Fibroblast of the aortic adventitia (primary cell): ENCODE results near the gene RPAP3. TPM values are rescaled to one million over a fixed set of nuclear protein-coding genes. Genes with fewer than 3 reads are reported as not detected.

Experiments
- DNase-seq: peaks from one replicate; pipeline ENCODE4 v3.0.0-alpha.2; 2010; ENCODE audit warnings: low read depth
- H3K4me3 ChIP-seq: 2 replicates; pipeline ENCODE4 v1.5.1; 2011; ENCODE audit warnings: low read depth, mild to moderate bottlenecking, control low read depth, low read length, moderate library complexity
- total RNA-seq: library from RNA; depleted of rRNA; stranded (reverse); fragments of >200 nt; gene quantifications from 2 replicates; pipeline ENCODE4 v1.2.3, GENCODE V29; 2012; ENCODE audit warnings: low replicate concordance
- TF ChIP-seq, protein P1 (sequence below): IDR thresholded peaks from 2 replicates; pipeline ENCODE4 v1.5.1; 2011; ENCODE audit warnings: mild to moderate bottlenecking, low read length, control low read depth, inconsistent platforms; ENCODE audit not compliant: insufficient read depth

Gene RPAP3
- total RNA-seq, 1 donor, result 25.7 TPM

DNA sequence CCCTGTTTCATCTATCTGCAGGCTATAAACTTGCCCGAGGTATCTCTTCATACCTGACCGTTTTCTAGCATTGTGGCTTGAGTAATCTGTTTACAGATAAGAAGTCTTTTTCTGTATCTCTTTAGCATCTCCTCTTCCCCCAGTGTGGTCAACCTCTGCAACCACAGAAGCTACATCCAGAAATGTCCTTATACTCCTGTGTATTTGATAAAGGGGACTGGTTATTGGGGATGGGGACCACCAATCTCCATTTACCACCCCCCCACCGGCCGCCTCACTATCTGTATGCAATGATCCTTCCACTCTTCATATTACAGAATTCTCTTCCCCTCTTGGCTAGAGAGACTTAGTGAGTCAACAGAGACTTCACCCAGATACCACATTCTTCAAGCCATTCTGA, 3.4 kb upstream of the RPAP3 start:
- no peak for DNase-seq
- TF ChIP-seq, protein P1, sequence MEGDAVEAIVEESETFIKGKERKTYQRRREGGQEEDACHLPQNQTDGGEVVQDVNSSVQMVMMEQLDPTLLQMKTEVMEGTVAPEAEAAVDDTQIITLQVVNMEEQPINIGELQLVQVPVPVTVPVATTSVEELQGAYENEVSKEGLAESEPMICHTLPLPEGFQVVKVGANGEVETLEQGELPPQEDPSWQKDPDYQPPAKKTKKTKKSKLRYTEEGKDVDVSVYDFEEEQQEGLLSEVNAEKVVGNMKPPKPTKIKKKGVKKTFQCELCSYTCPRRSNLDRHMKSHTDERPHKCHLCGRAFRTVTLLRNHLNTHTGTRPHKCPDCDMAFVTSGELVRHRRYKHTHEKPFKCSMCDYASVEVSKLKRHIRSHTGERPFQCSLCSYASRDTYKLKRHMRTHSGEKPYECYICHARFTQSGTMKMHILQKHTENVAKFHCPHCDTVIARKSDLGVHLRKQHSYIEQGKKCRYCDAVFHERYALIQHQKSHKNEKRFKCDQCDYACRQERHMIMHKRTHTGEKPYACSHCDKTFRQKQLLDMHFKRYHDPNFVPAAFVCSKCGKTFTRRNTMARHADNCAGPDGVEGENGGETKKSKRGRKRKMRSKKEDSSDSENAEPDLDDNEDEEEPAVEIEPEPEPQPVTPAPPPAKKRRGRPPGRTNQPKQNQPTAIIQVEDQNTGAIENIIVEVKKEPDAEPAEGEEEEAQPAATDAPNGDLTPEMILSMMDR, result no peak
- no peak overlapping the region for H3K4me3 ChIP-seq

DNA sequence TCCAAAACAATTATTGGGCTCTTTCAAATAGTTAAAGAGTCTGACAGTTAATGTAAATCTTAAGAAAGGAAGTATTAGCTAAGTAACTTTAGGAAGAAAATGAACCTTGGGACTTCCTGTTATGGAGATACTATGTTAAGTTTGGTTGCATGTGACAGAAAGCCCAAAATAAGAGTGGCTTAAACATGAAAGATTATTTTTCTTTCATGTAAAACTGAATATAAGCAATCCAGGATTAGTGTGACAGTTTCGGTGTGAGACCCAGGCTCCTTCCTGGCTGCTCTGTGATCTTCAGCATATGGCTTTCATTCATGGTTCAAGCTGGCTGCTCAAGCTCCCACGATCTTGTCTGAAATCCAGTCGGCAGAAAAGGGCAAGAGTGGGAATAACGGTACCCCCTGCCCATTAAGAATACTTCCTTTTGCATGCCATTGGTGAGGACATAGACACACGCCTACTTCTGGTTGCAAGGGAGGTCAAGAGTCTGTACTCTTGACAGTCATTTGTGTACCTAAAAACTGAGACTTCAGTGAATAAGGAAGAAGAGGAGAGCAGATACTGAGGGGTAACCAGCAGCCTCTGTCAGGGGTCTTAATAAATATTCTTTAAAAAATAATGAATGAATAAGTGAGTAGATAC, 2.2 kb upstream of the RPAP3 start:
- TF ChIP-seq, protein P1, result no peak
- H3K4me3 ChIP-seq, result no peak overlapping the region
- DNase-seq, result no peak

DNA sequence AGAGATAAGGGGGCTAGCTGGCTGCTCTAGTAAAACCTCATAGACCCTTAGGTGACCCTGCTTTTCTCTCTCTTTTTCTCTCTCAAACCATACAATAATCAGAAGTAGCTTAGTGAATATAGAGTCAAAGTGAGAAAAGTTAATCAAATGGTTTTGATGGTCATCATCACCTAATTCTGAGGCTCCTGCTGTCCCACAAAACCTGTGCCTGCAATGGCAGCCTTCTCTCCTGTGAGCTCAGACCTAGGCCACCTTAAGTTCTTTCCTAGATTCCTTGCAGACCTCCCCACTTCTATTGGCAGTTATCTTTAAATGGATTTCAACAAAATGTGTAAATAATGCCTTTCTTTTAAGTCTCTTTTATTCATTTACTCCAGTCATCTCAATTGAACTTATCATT, 1.5 kb upstream of the RPAP3 start:
- TF ChIP-seq, protein P1, result no peak
- DNase-seq, result no peak
- H3K4me3 ChIP-seq, result no peak overlapping the region

DNA sequence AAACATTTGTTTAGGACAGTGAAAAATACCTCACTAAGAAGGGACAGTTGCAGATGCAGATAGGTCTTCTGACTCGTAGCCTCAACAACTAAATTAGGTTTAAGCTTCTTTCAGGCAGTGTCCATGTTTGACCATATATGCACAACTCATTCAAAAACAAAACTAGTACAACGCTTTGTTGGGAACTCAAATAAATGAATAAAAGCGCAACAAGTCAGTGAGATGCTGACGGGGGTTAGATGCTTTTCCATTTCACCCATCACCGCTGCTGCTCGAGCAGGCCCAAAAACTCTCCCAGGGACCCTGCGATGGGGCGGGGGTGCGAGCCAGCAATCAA, 633 bp downstream of the RPAP3 start:
- DNase-seq, result no peak
- H3K4me3 ChIP-seq, result peak overlapping the region; percentile 84
- TF ChIP-seq, protein P1, result no peak

DNA sequence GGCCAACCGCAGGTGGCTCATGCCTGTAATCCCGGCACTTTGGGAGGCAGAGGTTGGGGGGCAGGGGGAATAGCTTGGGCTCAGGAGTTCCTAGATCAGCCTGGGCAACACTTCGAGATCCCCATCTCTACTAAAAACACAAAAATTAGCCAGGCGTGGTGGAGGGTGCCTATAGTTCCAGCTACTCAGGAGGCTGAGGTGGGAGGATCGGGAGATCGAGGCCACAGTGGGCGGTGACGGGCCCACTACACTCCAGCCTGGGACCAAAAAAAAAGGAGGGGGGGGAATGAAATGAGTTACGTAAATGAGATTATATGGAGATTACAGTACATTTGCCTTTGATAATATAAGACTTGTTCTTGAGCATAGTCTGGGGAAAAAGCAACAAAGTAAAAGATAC, 1.1 kb downstream of the RPAP3 start:
- TF ChIP-seq, protein P1, result no peak
- DNase-seq, result no peak
- H3K4me3 ChIP-seq, result peak overlapping the region; percentile 84

DNA sequence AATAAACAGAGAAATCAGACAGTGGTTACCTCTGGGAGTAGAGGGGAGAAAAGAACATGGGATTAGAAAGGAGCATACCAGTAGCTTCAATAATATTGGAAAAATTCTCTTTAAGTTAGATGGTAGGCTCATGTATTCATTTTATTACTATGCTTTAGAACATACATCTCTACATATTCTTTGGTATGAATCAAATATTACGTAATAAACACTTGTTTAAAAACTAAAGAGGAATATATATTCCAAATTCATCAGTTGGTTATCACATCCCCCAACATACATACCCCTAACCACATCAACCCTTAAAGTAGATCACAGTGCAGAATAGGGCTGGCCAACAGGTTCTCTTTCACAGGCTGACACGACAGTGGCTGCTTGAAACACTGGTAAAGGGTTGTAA, 5.6 kb downstream of the RPAP3 start:
- H3K4me3 ChIP-seq, result no peak overlapping the region
- TF ChIP-seq, protein P1, result no peak
- no peak for DNase-seq

DNA sequence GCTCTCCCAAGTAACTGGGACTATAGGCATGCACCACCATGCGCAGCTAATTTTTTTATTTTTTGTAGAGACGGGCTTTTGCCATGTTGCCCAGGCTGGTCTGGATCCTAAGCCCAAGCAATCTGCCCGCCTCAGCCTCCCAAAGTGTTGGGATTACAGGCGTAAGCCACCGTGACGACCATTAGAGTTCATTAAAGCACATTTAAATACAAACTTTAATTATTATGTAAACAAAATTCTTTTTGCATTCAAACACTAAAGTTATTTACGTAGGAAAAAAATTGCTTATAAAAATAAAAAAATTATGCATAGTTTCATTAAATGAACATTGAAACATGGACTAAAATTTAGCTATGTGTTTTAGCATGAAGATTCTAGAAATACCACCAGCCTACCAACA, 7.2 kb downstream of the RPAP3 start:
- DNase-seq, result no peak
- no peak overlapping the region for H3K4me3 ChIP-seq
- TF ChIP-seq, protein P1, result no peak
